Activated CD4-positive, alpha-beta T cell treated with anti-CD3 and anti-CD28 coated beads, Interleukin-10, Interleukin-2, amounts not matched to agents 100 ng/mL and 50 ng/mL, durations not matched to agents 16 hours and 8 hours (primary cell): Measurements from ENCODE around the gene PMM2.
"Not testable (repeated sequence)": the region's sequence is repeated elsewhere in the genome, so short reads cannot be mapped to it uniquely, and the experiment has no call there.

Source experiments
- DNase-seq: peaks from one replicate; pipeline ENCODE4 v3.0.0-alpha.2; 2020

PMM2 gene

GRCh38 chr16:8819411-8820034 is 21.9 kb downstream of the PMM2 start:
- no peak for DNase-seq

GRCh38 chr16:8822403-8822802 is 24.8 kb downstream of the PMM2 start:
- no peak for DNase-seq

GRCh38 chr16:8826278-8826879 is 28.7 kb downstream of the PMM2 start:
- DNase-seq: no peak

GRCh38 chr16:8828541-8829165 is 31.0 kb downstream of the PMM2 start:
- no peak for DNase-seq

- no peak for DNase-seq
These were observed 33.8 kb downstream of the PMM2 start for GRCh38 chr16:8831450-8831849.

- no peak for DNase-seq
These were observed 34.5 kb downstream of the PMM2 start for GRCh38 chr16:8831871-8832716.

GRCh38 chr16:8832717-8833105 is 35.1 kb downstream of the PMM2 start:
- no peak for DNase-seq

GRCh38 chr16:8836797-8837196 is 39.2 kb downstream of the PMM2 start:
- not testable (repeated sequence) for DNase-seq

GRCh38 chr16:8837594-8837993 is 40.0 kb downstream of the PMM2 start:
- not testable (repeated sequence) for DNase-seq

- DNase-seq: not testable (repeated sequence)
These were observed 44.4 kb downstream of the PMM2 start for GRCh38 chr16:8842016-8842415.

GRCh38 chr16:8843296-8843695 is 45.7 kb downstream of the PMM2 start:
- DNase-seq: not testable (repeated sequence)

- no peak for DNase-seq
These were observed 48.2 kb downstream of the PMM2 start for GRCh38 chr16:8845699-8846298.

- no peak for DNase-seq
These were observed 48.8 kb downstream of the PMM2 start for GRCh38 chr16:8846401-8846932.

GRCh38 chr16:8847145-8847544 is 49.5 kb downstream of the PMM2 start:
- DNase-seq: no peak

GRCh38 chr16:8847623-8848022 is 50.0 kb downstream of the PMM2 start:
- DNase-seq: no peak

GRCh38 chr16:8848231-8848938 is 50.7 kb downstream of the PMM2 start:
- no peak for DNase-seq

- DNase-seq: no peak
These were observed 51.3 kb downstream of the PMM2 start for GRCh38 chr16:8848939-8849391.

GRCh38 chr16:8849411-8850011 is 51.9 kb downstream of the PMM2 start:
- DNase-seq: no peak

- DNase-seq: no peak
These were observed 52.7 kb downstream of the PMM2 start for GRCh38 chr16:8850279-8850885.

GRCh38 chr16:8851761-8852403 is 54.2 kb downstream of the PMM2 start:
- DNase-seq: no peak

GRCh38 chr16:8852534-8852933 is 54.9 kb downstream of the PMM2 start:
- no peak for DNase-seq
